K562 (cell line): Measurements from ENCODE around the gene VPS4B. TPM values are rescaled to one million over a fixed set of nuclear protein-coding genes. Genes with fewer than 3 reads are reported as not detected.

Source experiments
- AFF4 ChIP-seq: sonication (generic); formaldehyde crosslinking; IDR thresholded peaks from 2 replicates; pipeline ENCODE4 v1.8.0; 2023; ENCODE audit warnings: mild to moderate bottlenecking, missing genetic modification reagents
- ARID1B ChIP-seq: fragments of 450-650 bp; IDR thresholded peaks from 2 replicates; pipeline ENCODE4 v1.6.1; 2016; ENCODE audit warnings: antibody characterized with exemption, mild to moderate bottlenecking, inconsistent platforms
- BRF2 ChIP-seq: IDR thresholded peaks from 3 replicates; pipeline ENCODE4 v1.6.1; 2011; ENCODE audit warnings: borderline replicate concordance, mild to moderate bottlenecking; ENCODE audit not compliant: insufficient read length, insufficient read depth
- DMBX1 ChIP-seq: fragments of 250-450 bp; sonication (Bioruptor Pico); IDR thresholded peaks from 2 replicates; pipeline ENCODE4 v1.8.0; 2022; ENCODE audit warnings: inconsistent platforms, mild to moderate bottlenecking, moderate library complexity, borderline replicate concordance
- HDAC8 ChIP-seq: fragments of 450-650 bp; IDR thresholded peaks from 2 replicates; pipeline ENCODE4 v1.6.1; 2016; ENCODE audit warnings: mild to moderate bottlenecking, missing genetic modification characterization, moderate library complexity, missing compliant biosample characterization
- HNRNPL ChIP-seq: fragments of 200-400 bp; formaldehyde crosslinking; IDR thresholded peaks from 2 replicates; pipeline ENCODE4 v1.6.1; 2017; ENCODE audit warnings: low read depth, mild to moderate bottlenecking, low read length
- MLLT1 ChIP-seq, 2 experiments: fragments of 450-650 bp; IDR thresholded peaks; 2 replicates each; pipeline ENCODE4 v1.6.1; 2016
- NR3C1 ChIP-seq: sonication (generic); formaldehyde crosslinking; IDR thresholded peaks from 2 replicates; pipeline ENCODE4 v1.8.1; 2022; ENCODE audit warnings: missing genetic modification reagents
- OTX1 ChIP-seq: fragments of 450-650 bp; formaldehyde crosslinking; IDR thresholded peaks from 2 replicates; pipeline ENCODE4 v1.4.0; 2022; ENCODE audit warnings: mild to moderate bottlenecking
- POLR2AphosphoS5 ChIP-seq: IDR thresholded peaks from 2 replicates; pipeline ENCODE4 v1.6.1; 2011; ENCODE audit warnings: mild to moderate bottlenecking, low read depth, low read length, moderate library complexity; ENCODE audit not compliant: control insufficient read depth, insufficient read depth
- POU5F1 ChIP-seq: fragments of 150-350 bp; IDR thresholded peaks from 2 replicates; pipeline ENCODE4 v1.6.1; 2014; ENCODE audit warnings: borderline replicate concordance, low read length, low read depth, mild to moderate bottlenecking; ENCODE audit not compliant: partially characterized antibody
- PTBP1 ChIP-seq: fragments of 200-400 bp; formaldehyde crosslinking; IDR thresholded peaks from 2 replicates; pipeline ENCODE4 v1.6.1; 2017; ENCODE audit warnings: low read depth, low read length
- RB1 ChIP-seq: fragments of 450-650 bp; IDR thresholded peaks from 2 replicates; pipeline ENCODE4 v1.6.1; 2017; ENCODE audit warnings: low read depth, mild to moderate bottlenecking
- ZFP1 ChIP-seq: fragments of 450-650 bp; formaldehyde crosslinking; IDR thresholded peaks from 2 replicates; pipeline ENCODE4 v1.4.0; 2020; ENCODE audit warnings: mild to moderate bottlenecking, mixed read lengths
- ZNF174 ChIP-seq: fragments of 250-450 bp; sonication (Bioruptor Pico); IDR thresholded peaks from 2 replicates; pipeline ENCODE4 v1.4.0; 2020; ENCODE audit warnings: mild to moderate bottlenecking
- ZNF253 ChIP-seq: fragments of 250-450 bp; sonication (Bioruptor Pico); conservative IDR thresholded peaks from 2 replicates; pipeline ENCODE4 v1.6.1; 2021; ENCODE audit warnings: mild to moderate bottlenecking
- polyA plus RNA-seq, 8 experiments: library from polyadenylated mRNA; depleted of rRNA in 4 of 8; stranded (reverse) in 5 of 8; unstranded in 3 of 8; fragments of >200 nt; fragmentation: Nextera tagmentation in 2 of 8; fragmentation: Illumina TruSeq in 1 of 8; extraction: Ambion mirVana in 2 of 8; extraction: Trizol in 1 of 8; gene quantifications; 2 replicates each; pipeline versions ENCODE4 v1.2.1 to v1.2.3, GENCODE V29; 2011 to 2014; ENCODE audit warnings: inconsistent platforms in 1 of 8, missing spikeins in 1 of 8
- total RNA-seq, 7 experiments: library from RNA; depleted of rRNA in 6 of 7; stranded (reverse); fragments of >200 nt in 6 of 7; fragmentation: Illumina TruSeq in 2 of 7; extraction: Trizol in 2 of 7; gene quantifications; 2 replicates each; pipeline versions ENCODE4 v1.2.1 to v1.2.3, GENCODE V29; 2011 to 2021; ENCODE audit warnings: low replicate concordance in 1 of 7

VPS4B gene
- total and polyA plus RNA-seq, 9 of the 15 experiments (the other 6 are each of a cell fraction or from before 2014, with no cell fraction given): 7.3 to 16.4 (median 10.4) TPM

- TF ChIP-seq AFF4 (CRISPR knock-in tag) (no peak), HNRNPL (no peak), ZFP1 (CRISPR knock-in tag) (no peak), ZNF253 (CRISPR knock-in tag) (no peak), BRF2 (no peak), RB1 (no peak), MLLT1 (IDR thresholded peaks at IDR 0.05) (peak in 1 of 2 experiments; percentile 84; a peak in 2 of 4 replicates), PTBP1 (no peak), NR3C1 (CRISPR knock-in tag) (no peak), POU5F1 (no peak), DMBX1 (CRISPR knock-in tag) (no peak), HDAC8 (tag) (no peak), POLR2AphosphoS5 (0 out of 2 replicates have a peak, but pooled peaks have one; percentile 2), ARID1B (no peak), OTX1 (0 out of 2 replicates have a peak, but pooled peaks have one; percentile 6), ZNF174 (CRISPR knock-in tag) (no peak)
Measured at GRCh38 chr18:63422864-63423304, 608 bp upstream of the VPS4B start (continued).
